ENCODE data around the gene ROR1. TPM values are rescaled to one million over a fixed set of nuclear protein-coding genes. Genes with fewer than 3 reads are reported as not detected.

ROR1 gene
- total and polyA plus RNA-seq, 2 of the 4 experiments (the other 2 are of a cell fraction) = 4.4 to 10.0 TPM

- H4K8ac ChIP-seq (ENCODE audit: low read depth in 2 of 2, low read length in 2 of 2) = no peak overlapping the region
- no peak overlapping the region for H2AFZ ChIP-seq (replicated peaks; ENCODE audit: low read length, poor library complexity)
- ATAC-seq (ENCODE audit: low read depth) (no peak), DNase-seq (no peak)
- ChIA-PET CTCF (no interaction called here), POLR2A (ENCODE audit: unreplicated experiment) (interaction anchor here (0.6 kb wide), 1 partner anchor 22 kb away, joined by 3 read pairs; no protein-coding TSS in a partner anchor)
- no peak for TF ChIP-seq CEBPB (IDR thresholded peaks at IDR 0.05; ENCODE audit: low read depth, low read length)
- TF ChIP-seq MXI1 (IDR thresholded peaks at IDR 0.05; ENCODE audit: borderline replicate concordance, low read depth, low read length) = no peak
- no peak for TF ChIP-seq ELK1 (IDR thresholded peaks at IDR 0.05; ENCODE audit: borderline replicate concordance, low read depth, low read length)
- TF ChIP-seq SMC3 (IDR thresholded peaks at IDR 0.05; ENCODE audit: low read depth, low read length) = no peak
- no peak overlapping the region for H3K56ac ChIP-seq (ENCODE audit: extremely low read depth, insufficient read depth, low read length)
- no peak overlapping the region for H3K27ac ChIP-seq (ENCODE audit: insufficient read depth, low read length)
- no peak overlapping the region for H3K23ac ChIP-seq (ENCODE audit: low read depth, low read length)
- no peak overlapping the region for H3K14ac ChIP-seq (replicated peaks; ENCODE audit: low read depth, low read length)
- no peak overlapping the region for H3K4me2 ChIP-seq (ENCODE audit: low read depth, low read length)
- no TSS peak for BruUV-seq (replicated peaks)
- no peaks in the 10 kb centered on the region; the same call in 1 of the 2 replicates for H3K9me1 ChIP-seq (ENCODE audit: insufficient read depth, low read length)
- no peak overlapping the region for H2BK20ac ChIP-seq (ENCODE audit: low read depth, low read length)
- no peak overlapping the region for H3K9ac ChIP-seq (ENCODE audit: low read depth, low read length)
- no peak overlapping the region for H2BK5ac ChIP-seq (ENCODE audit: low read depth, low read length, poor library complexity, severe bottlenecking)
- no peak overlapping the region for H2AK5ac ChIP-seq (ENCODE audit: low read depth, low read length)
- no peaks in the 10 kb centered on the region for H3K27me3 ChIP-seq (ENCODE audit: control insufficient read depth, insufficient read depth, low read length)
- no peak overlapping the region for H3K4me3 ChIP-seq (ENCODE audit: insufficient read depth, low read depth, low read length)
- in situ Hi-C loops (cut with MboI; ENCODE audit: low sequenced_read_pairs) (no loop called here), dilution Hi-C loops (cut with HindIII; ENCODE audit: low sequenced_read_pairs, unreplicated experiment) (no loop called here), intact Hi-C loops (cut with micrococcal nuclease) (no loop called here)
- H3K36me3 ChIP-seq (ENCODE audit: control insufficient read depth, insufficient read depth, low read length) = peaks cover 5% of the 10 kb centered on the region; the same call in 1 of the 2 replicates
- H3K9me3 ChIP-seq (ENCODE audit: control insufficient read depth, insufficient read depth, low read length) = no peaks in the 10 kb centered on the region
- no CpG with 5 or more reads among the region's 1 CpG for WGBS, 2 experiments (ENCODE audit: extremely low coverage in 2 of 2, insufficient read length in 1 of 2)
- H4K91ac ChIP-seq (ENCODE audit: insufficient read depth, low read depth, low read length) = no peak overlapping the region
- H3K18ac ChIP-seq (ENCODE audit: low read depth, low read length) = no peak overlapping the region
- H2BK15ac ChIP-seq (ENCODE audit: low read depth, low read length) = no peak overlapping the region
- no peak overlapping the region for H4K5ac ChIP-seq (ENCODE audit: low read depth, low read length)
- H3K4ac ChIP-seq (ENCODE audit: low read depth, low read length) = no peak overlapping the region
- no peak overlapping the region for H2BK120ac ChIP-seq (ENCODE audit: low read depth, low read length)
- H3K4me1 ChIP-seq (ENCODE audit: control insufficient read depth, insufficient read depth, low read length) = peaks cover 5% of the 10 kb centered on the region; the same call in 1 of the 2 replicates
- H3K79me1 ChIP-seq (ENCODE audit: low read depth in 1 of 2, low read length in 2 of 2) = no peaks in the 10 kb centered on the region
- H4K20me1 ChIP-seq (ENCODE audit: insufficient read depth, low read length) = peaks cover 3% of the 10 kb centered on the region
- no peak overlapping the region for H2AK9ac ChIP-seq (replicated peaks; ENCODE audit: low read depth, low read length, poor library complexity)
Observed at GRCh38 chr1:63790989-63791388, 17.2 kb downstream of the ROR1 start.
